MM.1S (cell line): ENCODE measurements around the gene AGXT.

Experiments used
- DNase-seq: peaks from one replicate; pipeline ENCODE4 v3.0.0-alpha.2; 2015
- H2AFZ ChIP-seq: fragments of 300-600 bp; sonication (generic); 2 replicates; pipeline ENCODE4 v1.6.0; 2016; ENCODE audit warnings: antibody characterized with exemption, low read length
- H3F3A ChIP-seq: fragments of 300-600 bp; sonication (generic); 2 replicates; pipeline ENCODE4 v1.6.1; 2016; ENCODE audit warnings: mild to moderate bottlenecking, antibody characterized with exemption, low read length, moderate library complexity, mixed read lengths; ENCODE audit not compliant: insufficient read depth
- H3K27ac ChIP-seq: fragments of 300-600 bp; sonication (generic); 2 replicates; pipeline ENCODE4 v1.5.1; 2016; ENCODE audit warnings: mild to moderate bottlenecking, low read length
- H3K27me3 ChIP-seq: fragments of 300-600 bp; sonication (generic); replicated peaks from 2 replicates; pipeline ENCODE4 v1.6.0; 2016; ENCODE audit warnings: low read length; ENCODE audit not compliant: insufficient read depth
- H3K36me3 ChIP-seq: fragments of 300-600 bp; sonication (generic); replicated peaks from 2 replicates; pipeline ENCODE4 v1.6.1; 2016; ENCODE audit warnings: mild to moderate bottlenecking, low read length, mixed read lengths; ENCODE audit not compliant: insufficient read depth
- H3K4me1 ChIP-seq: fragments of 300-600 bp; sonication (generic); 2 replicates; pipeline ENCODE4 v1.6.1; 2016; ENCODE audit warnings: low read length, mixed read lengths
- H3K4me2 ChIP-seq: fragments of 300-600 bp; sonication (generic); 2 replicates; pipeline ENCODE4 v1.6.0; 2016; ENCODE audit warnings: low read depth, low read length
- H3K4me3 ChIP-seq: fragments of 300-600 bp; sonication (generic); 2 replicates; pipeline ENCODE4 v1.5.1; 2016; ENCODE audit warnings: low read length, mixed read lengths
- H3K79me2 ChIP-seq: fragments of 300-600 bp; sonication (generic); 2 replicates; pipeline ENCODE4 v1.6.1; 2016; ENCODE audit warnings: mixed run types, low read length, mixed read lengths
- H3K9ac ChIP-seq: fragments of 300-600 bp; sonication (generic); 2 replicates; pipeline ENCODE4 v1.6.1; 2016; ENCODE audit warnings: low read length, mixed read lengths
- H3K9me2 ChIP-seq: fragments of 300-600 bp; sonication (generic); replicated peaks from 2 replicates; pipeline ENCODE4 v1.6.1; 2016; ENCODE audit warnings: mild to moderate bottlenecking, low read length, mixed read lengths; ENCODE audit not compliant: insufficient read depth
- H3K9me3 ChIP-seq: fragments of 300-600 bp; sonication (generic); replicated peaks from 2 replicates; pipeline ENCODE4 v1.6.1; 2016; ENCODE audit warnings: mild to moderate bottlenecking, low read length, mixed read lengths; ENCODE audit not compliant: insufficient read depth
- H4K20me1 ChIP-seq: fragments of 300-600 bp; sonication (generic); 2 replicates; pipeline ENCODE4 v1.6.1; 2016; ENCODE audit warnings: mild to moderate bottlenecking, low read length, moderate library complexity, mixed read lengths; ENCODE audit not compliant: insufficient read depth
- CTCF ChIP-seq: fragments of 300-600 bp; sonication (generic); IDR thresholded peaks from 2 replicates; pipeline ENCODE4 v1.5.1; 2016; ENCODE audit warnings: antibody characterized with exemption, low read length, mixed read lengths
- EZH2 ChIP-seq: fragments of 300-600 bp; sonication (generic); optimal IDR thresholded peaks from 2 replicates; pipeline ENCODE3; 2017; ENCODE audit warnings: low read depth, mild to moderate bottlenecking, antibody characterized with exemption, low read length, mixed read lengths
- EZH2phosphoT487 ChIP-seq: fragments of 300-600 bp; sonication (generic); IDR thresholded peaks from 2 replicates; pipeline ENCODE4 v1.6.1; 2018; ENCODE audit warnings: antibody characterized with exemption, low read length

The AGXT gene

GRCh38 chr2:240832205-240832727 is 36.4 kb upstream of the AGXT start:
- no peaks in the 10 kb centered on the region for H3K79me2 ChIP-seq
- H3K4me1 ChIP-seq: no peaks in the 10 kb centered on the region
- no peaks in the 10 kb centered on the region for H3K36me3 ChIP-seq
- no peak overlapping the region for H3K4me2 ChIP-seq
- H2AFZ ChIP-seq: no peak overlapping the region
- no peak for DNase-seq
- H3K9me2 ChIP-seq: no peaks in the 10 kb centered on the region
- no peaks in the 10 kb centered on the region for H3K9me3 ChIP-seq
- no peak overlapping the region for H3K9ac ChIP-seq
- H4K20me1 ChIP-seq: no peaks in the 10 kb centered on the region
- no peak overlapping the region for H3K27ac ChIP-seq
- no peak for TF ChIP-seq CTCF
- TF ChIP-seq EZH2phosphoT487: no peak
- TF ChIP-seq EZH2: no peak
- H3F3A ChIP-seq: no peaks in the 10 kb centered on the region
- no peak overlapping the region for H3K4me3 ChIP-seq
- peaks cover 69% of the 10 kb centered on the region for H3K27me3 ChIP-seq

- Histone ChIP-seq H3K4me2 (no peak overlapping the region), H3K4me3 (no peak overlapping the region), H3K27ac (no peak overlapping the region), H3K79me2 (no peaks in the 10 kb centered on the region), H3K9me3 (no peaks in the 10 kb centered on the region), H3K9me2 (no peaks in the 10 kb centered on the region), H3K4me1 (no peaks in the 10 kb centered on the region), H3K9ac (no peak overlapping the region), H3F3A (no peaks in the 10 kb centered on the region), H3K36me3 (no peaks in the 10 kb centered on the region), H4K20me1 (no peaks in the 10 kb centered on the region), H3K27me3 (peaks cover 69% of the 10 kb centered on the region), H2AFZ (no peak overlapping the region)
- DNase-seq: no peak
- TF ChIP-seq EZH2phosphoT487: no peak
- no peak for TF ChIP-seq EZH2
- no peak for TF ChIP-seq CTCF
Observed at GRCh38 chr2:240832921-240833494, 35.6 kb upstream of the AGXT start.

- no peak overlapping the region for H3K4me2 ChIP-seq
- no peak overlapping the region for H3K4me3 ChIP-seq
- peaks cover 66% of the 10 kb centered on the region for H3K27me3 ChIP-seq
- H2AFZ ChIP-seq: no peak overlapping the region
- H4K20me1 ChIP-seq: no peaks in the 10 kb centered on the region
- H3K9ac ChIP-seq: no peak overlapping the region
- H3K27ac ChIP-seq: no peak overlapping the region
- no peaks in the 10 kb centered on the region for H3K9me3 ChIP-seq
- no peak for DNase-seq
- no peaks in the 10 kb centered on the region for H3F3A ChIP-seq
- no peaks in the 10 kb centered on the region for H3K79me2 ChIP-seq
- TF ChIP-seq CTCF (no peak), EZH2phosphoT487 (no peak)
- no peaks in the 10 kb centered on the region for H3K4me1 ChIP-seq
- no peaks in the 10 kb centered on the region for H3K36me3 ChIP-seq
- H3K9me2 ChIP-seq: no peaks in the 10 kb centered on the region
Observed at GRCh38 chr2:240833724-240834285, 34.8 kb upstream of the AGXT start.
